IMR-90 (cell line): ENCODE results near the gene WDR54. TPM values are rescaled to one million over a fixed set of nuclear protein-coding genes. Genes with fewer than 3 reads are reported as not detected.

Experiments
- ATAC-seq: fragments of 200-7000 bp; cut with Tn5 transposase; 2 replicates; pipeline ENCODE4 v1.9.1; 2020; ENCODE audit warnings: low read depth, mild to moderate bottlenecking, moderate library complexity
- BruUV-seq: library from RNA; stranded (reverse); fragments of 400-500 nt; replicated peaks from 2 replicates; lab custom pipeline; 2021; lab: Mats Ljungman, UMichigan
- CTCF ChIA-PET: fragments of 300-600 bp; formaldehyde crosslinking; extraction: SDS; loops from one replicate; lab custom pipeline; 2021; ENCODE audit warnings: antibody characterized with exemption; lab: Yijun Ruan, JAX
- POLR2A ChIA-PET: fragments of 300-600 bp; sonication (Branson Sonifier 250); formaldehyde crosslinking; loops from one replicate; lab custom pipeline; 2022; ENCODE audit warnings: antibody characterized with exemption; ENCODE audit not compliant: unreplicated experiment; lab: Charles Lee
- DNase-seq: peaks from one replicate; pipeline ENCODE4 v3.0.0; 2013
- H2AFZ ChIP-seq: replicated peaks from 2 replicates; pipeline ENCODE3; 2013; ENCODE audit warnings: low read length, mild to moderate bottlenecking; ENCODE audit not compliant: poor library complexity
- H2AK5ac ChIP-seq: 2 replicates; pipeline ENCODE4 v1.6.1; 2013; ENCODE audit warnings: low read depth, low read length, inconsistent platforms
- H2AK9ac ChIP-seq: replicated peaks from 2 replicates; pipeline ENCODE3; 2013; ENCODE audit warnings: mild to moderate bottlenecking, low read depth, low read length, moderate library complexity; ENCODE audit not compliant: poor library complexity
- H2BK120ac ChIP-seq: 2 replicates; pipeline ENCODE4 v1.6.1; 2013; ENCODE audit warnings: low read depth, low read length, inconsistent platforms
- H2BK15ac ChIP-seq: 3 replicates; pipeline ENCODE4 v1.6.1; 2013; ENCODE audit warnings: low read depth, low read length, inconsistent platforms
- H2BK20ac ChIP-seq: 2 replicates; pipeline ENCODE4 v1.6.1; 2013; ENCODE audit warnings: low read depth, mild to moderate bottlenecking, inconsistent platforms, low read length, moderate library complexity
- H2BK5ac ChIP-seq: 2 replicates; pipeline ENCODE4 v1.6.1; 2013; ENCODE audit warnings: mild to moderate bottlenecking, low read depth, low read length, inconsistent platforms; ENCODE audit not compliant: poor library complexity, severe bottlenecking
- H3K14ac ChIP-seq: replicated peaks from 2 replicates; pipeline ENCODE4 v1.6.1; 2013; ENCODE audit warnings: low read depth, low read length, inconsistent platforms
- H3K18ac ChIP-seq: 2 replicates; pipeline ENCODE4 v1.6.1; 2013; ENCODE audit warnings: low read depth, low read length, control low read depth
- H3K23ac ChIP-seq: 2 replicates; pipeline ENCODE4 v1.6.1; 2013; ENCODE audit warnings: low read depth, low read length, inconsistent platforms
- H3K27ac ChIP-seq: 2 replicates; pipeline ENCODE4 v1.5.1; 2013; ENCODE audit warnings: mild to moderate bottlenecking, control low read depth, low read length; ENCODE audit not compliant: insufficient read depth
- H3K27me3 ChIP-seq: 2 replicates; pipeline ENCODE4 v1.6.1; 2013; ENCODE audit warnings: low read length; ENCODE audit not compliant: control insufficient read depth, insufficient read depth
- H3K36me3 ChIP-seq: 2 replicates; pipeline ENCODE4 v1.6.1; 2013; ENCODE audit warnings: low read length, mixed read lengths; ENCODE audit not compliant: control insufficient read depth, insufficient read depth
- H3K4ac ChIP-seq: 2 replicates; pipeline ENCODE4 v1.6.1; 2013; ENCODE audit warnings: low read depth, low read length, inconsistent platforms
- H3K4me1 ChIP-seq: 2 replicates; pipeline ENCODE4 v1.6.1; 2013; ENCODE audit warnings: low read length, mixed read lengths; ENCODE audit not compliant: control insufficient read depth, insufficient read depth
- H3K4me2 ChIP-seq: 2 replicates; pipeline ENCODE4 v1.6.1; 2013; ENCODE audit warnings: low read depth, mild to moderate bottlenecking, control low read depth, low read length, moderate library complexity
- H3K4me3 ChIP-seq: 2 replicates; pipeline ENCODE4 v1.5.1; 2013; ENCODE audit warnings: low read depth, mild to moderate bottlenecking, control low read depth, low read length, moderate library complexity; ENCODE audit not compliant: insufficient read depth
- H3K56ac ChIP-seq: 2 replicates; pipeline ENCODE4 v1.6.1; 2013; ENCODE audit warnings: low read length, inconsistent platforms; ENCODE audit not compliant: insufficient read depth; ENCODE audit errors: extremely low read depth
- H3K79me1 ChIP-seq, 2 experiments: 2 replicates each; pipeline ENCODE4 v1.6.1; 2013; ENCODE audit warnings: low read length in 2 of 2, inconsistent platforms in 1 of 2, low read depth in 1 of 2
- H3K9ac ChIP-seq: 2 replicates; pipeline ENCODE4 v1.6.1; 2013; ENCODE audit warnings: low read depth, low read length, control low read depth
- H3K9me1 ChIP-seq: 2 replicates; pipeline ENCODE4 v1.6.1; 2013; ENCODE audit warnings: low read length, inconsistent platforms; ENCODE audit not compliant: insufficient read depth
- H3K9me3 ChIP-seq: 2 replicates; pipeline ENCODE4 v1.6.1; 2013; ENCODE audit warnings: low read length; ENCODE audit not compliant: control insufficient read depth, insufficient read depth
- H4K20me1 ChIP-seq: 2 replicates; pipeline ENCODE4 v1.6.1; 2013; ENCODE audit warnings: low read length, inconsistent platforms; ENCODE audit not compliant: insufficient read depth
- H4K5ac ChIP-seq: 2 replicates; pipeline ENCODE4 v1.6.1; 2013; ENCODE audit warnings: mild to moderate bottlenecking, low read depth, low read length, control low read depth
- H4K8ac ChIP-seq, 2 experiments: 2 replicates each; pipeline ENCODE4 v1.6.1; 2013; ENCODE audit warnings: low read depth in 2 of 2, low read length in 2 of 2, control low read depth in 1 of 2, inconsistent platforms in 1 of 2
- H4K91ac ChIP-seq: 2 replicates; pipeline ENCODE4 v1.6.1; 2013; ENCODE audit warnings: low read depth, low read length, inconsistent platforms; ENCODE audit not compliant: insufficient read depth
- MAZ ChIP-seq: IDR thresholded peaks from 2 replicates; pipeline ENCODE4 v1.6.1; 2012; ENCODE audit warnings: low read depth, mild to moderate bottlenecking, low read length, improper control_type of control experiment, moderate library complexity, borderline replicate concordance
- WGBS, 2 experiments: methylation state at CpG; one replicate each; pipeline versions ENCODE4 v1.1.5 to v1.1.7; 2013; ENCODE audit warnings: missing lambda C conversion rate in 2 of 2; ENCODE audit not compliant: insufficient read length in 1 of 2; ENCODE audit errors: extremely low coverage in 2 of 2; 5-methylcytosine and 5-hydroxymethylcytosine counted together
- dilution Hi-C: fragments of 300-500 bp; cut with HindIII; formaldehyde crosslinking; loops from one replicate; pipeline ENCODE4 v1.14.3; 2018; ENCODE audit warnings: low sequenced_read_pairs; ENCODE audit not compliant: unreplicated experiment
- in situ Hi-C: fragments of 300-500 bp; cut with MboI; formaldehyde crosslinking; loops from 3 replicates; pipeline ENCODE4 v1.14.3; 2019; ENCODE audit warnings: low sequenced_read_pairs, inconsistent platforms, mixed read lengths
- intact Hi-C: fragments of 100-400 bp; cut with micrococcal nuclease; formaldehyde crosslinking; loops from 2 replicates; pipeline ENCODE4 v1.10.0; 2022
- polyA plus RNA-seq, 3 experiments: library from polyadenylated mRNA; depleted of rRNA; stranded (reverse); fragments of >200 nt; gene quantifications; 2 replicates each; pipeline ENCODE4 v1.2.3, GENCODE V29; 2012; ENCODE audit warnings: low replicate concordance in 1 of 3
- total RNA-seq: library from RNA; depleted of rRNA; stranded (reverse); fragments of >200 nt; gene quantifications from 2 replicates; pipeline ENCODE4 v1.2.3, GENCODE V29; 2012

WDR54 gene
- total and polyA plus RNA-seq, 2 of the 4 experiments (the other 2 are of a cell fraction), result 47.9 to 57.2 TPM

DNA sequence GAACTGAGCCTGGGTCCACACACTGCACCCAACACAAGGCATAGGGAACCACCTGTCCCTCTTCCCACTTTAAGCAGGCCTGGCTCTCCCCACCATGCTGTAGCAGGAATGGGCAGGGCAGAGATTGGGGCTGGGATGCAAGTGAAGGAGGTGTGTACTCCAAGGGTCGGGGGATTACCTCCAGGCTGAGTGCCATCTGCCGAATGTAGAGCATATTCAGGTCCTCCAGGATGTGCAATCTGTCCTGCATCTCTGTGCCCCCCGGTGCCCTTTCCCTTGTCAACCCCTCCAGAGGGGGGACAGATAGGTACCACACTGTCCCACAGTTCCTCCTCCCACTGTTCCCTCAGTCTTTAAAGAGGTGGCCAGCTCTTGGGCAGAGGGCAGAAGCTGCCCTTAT is 17.8 kb downstream of the WDR54 start:
- H3K23ac ChIP-seq, result peak overlapping the region; percentile 45
- H2BK20ac ChIP-seq, result no peak overlapping the region
- peak overlapping the region; percentile 95 for H2AK5ac ChIP-seq
- no peaks in the 10 kb centered on the region; the same call in 1 of the 2 replicates for H3K27me3 ChIP-seq
- in situ Hi-C loops, result no loop called here
- peak overlapping the region; percentile 93 for H3K14ac ChIP-seq
- H2BK5ac ChIP-seq, result no peak overlapping the region
- TF ChIP-seq MAZ, result no peak
- peaks cover 23% of the 10 kb centered on the region for H3K4me1 ChIP-seq
- peak overlapping the region; percentile 99 for H2AK9ac ChIP-seq
- no peak for DNase-seq
- no peak overlapping the region for H4K5ac ChIP-seq
- peak overlapping the region; percentile 66 for H3K27ac ChIP-seq
- H2BK15ac ChIP-seq, result no peak overlapping the region
- H3K9me1 ChIP-seq, result peaks cover 21% of the 10 kb centered on the region
- intact Hi-C loops, result no loop called here
- peak overlapping the region; percentile 48 for H3K4me3 ChIP-seq
- H3K56ac ChIP-seq, result peak overlapping the region; percentile 67
- no peaks in the 10 kb centered on the region for H3K9me3 ChIP-seq
- peak overlapping the region; percentile 93 for H4K91ac ChIP-seq
- no peaks in the 10 kb centered on the region; the same call in 1 of the 2 replicates for H3K36me3 ChIP-seq
- H3K4ac ChIP-seq, result peak overlapping the region; percentile 95
- ATAC-seq, result no peak
- H3K9ac ChIP-seq, result peak overlapping the region; percentile 83
- H2AFZ ChIP-seq, result peak overlapping the region; percentile 94
- 0 out of 2 replicates have a peak, but pooled peaks cover 3% of the 10 kb centered on the region for H4K20me1 ChIP-seq
- dilution Hi-C loops, result no loop called here
- peak overlapping the region; percentile 87 to 94; a peak in 3 of 4 replicates for H4K8ac ChIP-seq
- ChIA-PET POLR2A (no interaction called here), CTCF (no interaction called here)
- H2BK120ac ChIP-seq, result no peak overlapping the region
- H3K18ac ChIP-seq, result peak overlapping the region; percentile 3; the same call in 1 of the 2 replicates
- peaks cover 23 to 50% of the 10 kb centered on the region in 2 experiments for H3K79me1 ChIP-seq
- peak overlapping the region; percentile 89 for H3K4me2 ChIP-seq
- 33% methylated on average over 1 of the region's 3 CpGs; no CpG with 5 or more reads in 1 of the 2 experiments for WGBS, 2 experiments
- no TSS peak for BruUV-seq
